Hematopoietic multipotent progenitor cell treated with erythropoietin and hydrocortisone succinate and interleukin-3 and kit ligand, for 17 days (in vitro differentiated cells): ENCODE measurements around the gene CPED1.
"Not testable (repeated sequence)": the region's sequence is repeated elsewhere in the genome, so short reads cannot be mapped to it uniquely, and the experiment has no call there.

ENCODE experiments used
- DNase-seq: peaks from one replicate; pipeline ENCODE4 v3.0.0-alpha.2; 2015; ENCODE audit warnings: low spot score

Gene CPED1

DNA sequence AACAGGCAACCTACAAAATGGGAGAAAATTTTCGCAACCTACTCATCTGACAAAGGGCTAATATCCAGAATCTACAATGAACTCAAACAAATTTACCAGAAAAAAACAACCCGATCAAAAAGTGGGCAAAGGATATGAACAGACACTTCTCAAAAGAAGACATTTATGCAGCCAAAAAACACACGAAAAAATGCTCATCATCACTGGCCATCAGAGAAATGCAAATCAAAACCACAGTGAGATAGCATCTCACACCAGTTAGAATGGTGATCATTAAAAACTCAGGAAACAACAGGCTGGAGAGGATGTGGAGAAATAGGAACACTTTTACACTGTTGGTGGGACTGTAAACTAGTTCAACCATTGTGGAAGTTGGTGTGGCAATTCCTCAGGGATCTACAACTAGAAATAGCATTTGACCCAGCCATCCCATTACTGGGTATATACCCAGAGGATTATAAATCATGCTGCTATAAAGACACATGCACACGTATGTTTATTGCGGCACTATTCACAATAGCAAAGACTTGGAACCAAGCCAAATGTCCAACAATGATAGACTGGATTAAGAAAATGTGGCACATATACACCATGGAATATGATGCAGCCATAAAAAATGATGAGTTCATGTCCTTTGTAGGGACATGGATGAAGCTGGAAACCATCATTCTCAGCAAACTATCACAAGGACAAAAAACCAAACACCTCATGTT lies 264.2 kb downstream of the CPED1 start:
- DNase-seq = not testable (repeated sequence)

DNA sequence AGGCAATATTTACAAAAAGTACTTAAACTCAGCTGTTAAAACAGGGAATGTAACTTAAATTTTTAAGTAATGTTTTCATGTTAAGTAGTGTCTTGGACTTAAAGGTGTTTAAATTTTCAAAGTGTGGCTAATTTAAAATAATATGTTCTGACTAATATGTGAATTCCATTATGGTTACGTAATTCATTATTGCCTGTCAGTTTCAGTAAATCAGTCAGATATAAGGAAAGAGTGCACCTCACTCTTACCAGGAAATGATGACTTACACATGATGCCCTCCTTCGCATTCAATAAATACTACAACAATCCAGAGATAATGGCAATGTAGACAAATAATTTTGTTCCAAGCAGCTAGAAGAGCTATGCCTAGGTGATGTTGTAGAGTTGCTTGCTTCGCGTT lies 271.3 kb downstream of the CPED1 start:
- DNase-seq = no peak

DNA sequence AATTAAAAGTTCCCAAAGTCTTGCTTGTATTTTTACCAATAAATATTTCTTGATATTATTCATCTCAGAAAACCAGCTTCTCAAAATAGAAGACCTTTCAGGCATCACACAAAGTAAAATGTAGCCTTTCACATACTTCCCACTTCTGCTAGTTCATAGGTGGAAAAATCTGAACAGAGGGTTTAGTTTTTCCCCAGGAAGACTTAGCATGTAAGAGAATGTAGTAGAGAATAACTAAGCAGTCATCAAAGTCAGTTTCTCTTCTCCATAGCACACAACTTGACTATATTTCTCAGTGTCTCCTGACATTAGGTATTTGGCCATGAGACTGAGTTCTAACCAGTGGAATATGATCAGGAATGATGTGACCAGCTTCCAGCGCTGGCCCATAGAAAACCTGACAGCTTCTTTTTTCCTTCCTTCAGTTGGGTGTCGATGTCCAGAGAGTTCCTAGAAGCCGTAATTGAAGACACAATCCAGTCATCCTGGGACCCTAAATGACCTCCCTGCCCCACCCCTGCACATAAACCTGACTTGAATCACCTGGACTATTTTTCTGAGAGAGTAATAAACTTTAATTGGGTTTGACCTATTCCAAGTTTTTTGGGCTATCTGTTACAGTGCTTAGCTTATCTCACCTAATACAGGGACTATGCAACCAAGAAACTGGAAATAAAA lies 272.8 kb downstream of the CPED1 start:
- no peak for DNase-seq

DNA sequence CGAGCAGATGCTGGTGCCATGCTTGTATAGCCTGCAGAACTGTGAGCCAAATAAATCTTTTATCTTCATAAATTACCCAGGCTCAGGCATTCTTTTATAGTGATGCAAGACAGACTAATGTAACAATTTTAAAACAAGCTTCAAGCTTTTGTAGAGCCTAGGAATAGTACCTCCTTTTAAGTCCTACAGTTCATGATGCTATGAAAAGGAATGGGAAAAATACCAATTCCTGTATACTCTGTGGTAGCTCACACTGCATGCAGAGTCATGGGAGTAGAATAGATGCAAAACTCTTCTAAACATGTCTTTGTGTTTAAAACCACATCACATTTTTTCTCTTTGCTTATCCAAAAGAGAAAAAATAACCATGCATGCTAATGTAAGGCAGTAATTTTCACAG lies 273.7 kb downstream of the CPED1 start:
- DNase-seq = no peak

DNA sequence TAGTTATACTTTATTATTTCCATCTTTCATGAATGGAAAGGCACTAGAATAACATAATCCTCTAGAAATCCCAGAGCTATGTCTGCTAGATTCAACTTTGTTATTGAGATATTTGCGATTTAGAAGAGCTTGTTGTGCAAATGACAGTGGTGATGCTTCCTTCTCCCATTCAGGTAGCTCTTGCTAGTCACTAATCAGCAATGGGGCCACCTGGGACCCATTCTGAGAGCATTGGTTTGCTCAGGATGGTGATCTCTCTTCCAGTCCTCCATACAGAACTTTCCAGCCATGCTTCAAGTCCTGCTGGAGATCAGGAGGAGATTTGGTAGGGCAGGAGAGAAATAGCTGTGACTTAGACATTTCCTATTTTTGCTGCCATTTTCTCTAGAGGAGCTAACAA lies 274.5 kb downstream of the CPED1 start:
- no peak for DNase-seq

DNA sequence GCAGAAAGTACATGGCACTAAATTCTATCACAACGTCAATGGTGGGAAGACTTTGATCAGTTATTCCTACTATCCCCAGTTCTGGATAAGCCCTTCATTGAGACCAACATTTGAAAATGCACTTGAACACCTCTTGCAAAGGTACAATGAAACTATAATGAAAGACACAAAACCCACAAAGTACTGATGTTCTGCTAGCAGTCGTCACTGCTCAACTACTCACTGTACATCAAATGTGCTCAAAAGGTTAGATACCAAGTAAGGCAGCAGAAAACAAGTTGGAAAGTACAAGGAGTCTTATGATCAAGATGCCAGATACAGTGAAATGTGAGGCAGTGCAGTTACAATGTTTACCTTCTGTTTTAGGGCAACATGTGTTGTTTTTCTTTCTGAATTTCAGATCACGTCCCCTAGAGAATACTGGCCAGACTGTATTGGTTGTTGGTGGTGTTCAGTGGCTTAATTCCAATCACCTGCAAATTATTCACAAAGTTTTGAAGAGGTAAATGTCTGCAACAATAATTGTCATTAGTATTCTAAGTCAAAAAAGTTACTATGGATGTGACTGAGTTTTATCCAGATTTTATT lies 277.9 kb downstream of the CPED1 start:
- DNase-seq = no peak

DNA sequence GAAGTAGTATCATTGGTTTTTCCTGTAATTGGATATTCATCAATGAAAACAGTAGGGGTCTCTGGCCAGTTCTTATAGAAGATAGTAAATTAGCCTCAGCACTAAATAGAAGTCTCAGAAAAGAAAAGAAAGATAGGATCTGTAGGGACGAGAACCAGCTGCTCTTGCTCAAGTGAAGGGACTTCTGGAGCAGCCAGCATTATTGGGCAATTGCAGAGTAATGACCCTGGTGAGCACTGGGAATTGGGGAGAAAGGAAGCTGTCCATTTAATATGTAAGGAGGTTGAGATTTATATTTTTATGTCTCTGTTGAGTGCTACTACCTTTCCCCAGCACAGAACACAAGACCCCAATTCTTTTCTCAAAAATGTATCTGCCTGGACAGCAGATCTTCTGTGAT lies 279.1 kb downstream of the CPED1 start:
- no peak for DNase-seq

DNA sequence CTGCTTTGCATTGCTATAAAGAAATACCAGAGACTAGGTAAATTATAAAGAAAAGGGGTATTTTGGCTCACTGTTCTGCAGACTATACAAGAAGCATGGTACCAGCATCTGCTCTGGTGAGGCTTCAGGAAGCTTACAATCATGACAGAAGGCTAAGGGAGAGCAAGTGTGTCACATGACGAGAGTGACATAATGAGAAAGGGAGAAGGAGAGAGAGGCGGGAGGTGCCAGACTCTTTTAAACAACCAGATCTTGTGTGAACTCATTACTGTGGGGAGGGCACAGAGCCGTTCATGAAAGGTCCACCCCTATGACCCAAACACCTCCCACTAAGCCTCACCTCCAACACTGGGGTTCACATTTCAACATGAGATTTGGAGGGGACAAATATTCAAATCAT lies 281.3 kb downstream of the CPED1 start:
- no peak for DNase-seq

DNA sequence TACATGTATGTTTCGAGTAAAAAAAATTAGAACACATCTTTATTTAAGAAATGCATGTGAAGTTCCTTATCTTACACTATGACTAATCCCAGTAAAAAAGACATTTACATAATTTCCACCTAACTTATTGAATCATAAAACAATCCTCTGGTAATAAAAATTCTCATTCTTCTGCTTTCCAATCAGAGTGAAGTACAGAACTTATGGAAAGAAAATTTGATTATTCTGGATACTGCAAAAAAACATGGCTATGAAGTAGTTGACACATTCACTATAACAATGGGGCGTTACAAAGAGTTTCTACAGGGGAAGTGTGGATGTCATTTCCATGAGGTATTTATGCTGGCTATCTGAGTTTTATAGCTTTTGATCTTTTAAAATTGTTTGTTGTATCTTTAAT lies 282.6 kb downstream of the CPED1 start:
- no peak for DNase-seq

DNA sequence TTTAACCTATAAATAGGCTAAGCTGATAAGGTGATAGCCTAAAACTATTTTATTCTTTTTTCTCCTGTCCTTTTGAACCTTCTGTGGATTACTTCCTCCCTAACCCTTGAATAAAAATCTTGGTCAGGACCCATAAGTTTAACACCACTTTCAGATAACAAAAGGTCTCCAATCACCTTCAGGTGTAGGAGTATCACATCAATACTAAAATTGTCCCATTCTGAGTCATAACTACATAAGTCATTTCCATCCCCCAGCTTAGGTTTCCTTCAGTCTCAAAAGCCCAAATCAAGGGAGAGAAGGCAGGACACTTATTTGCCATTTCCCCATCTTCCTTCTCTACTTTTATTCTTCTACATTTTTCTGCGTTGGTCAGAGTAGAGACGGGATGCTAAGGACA lies 283.4 kb downstream of the CPED1 start:
- no peak for DNase-seq

DNA sequence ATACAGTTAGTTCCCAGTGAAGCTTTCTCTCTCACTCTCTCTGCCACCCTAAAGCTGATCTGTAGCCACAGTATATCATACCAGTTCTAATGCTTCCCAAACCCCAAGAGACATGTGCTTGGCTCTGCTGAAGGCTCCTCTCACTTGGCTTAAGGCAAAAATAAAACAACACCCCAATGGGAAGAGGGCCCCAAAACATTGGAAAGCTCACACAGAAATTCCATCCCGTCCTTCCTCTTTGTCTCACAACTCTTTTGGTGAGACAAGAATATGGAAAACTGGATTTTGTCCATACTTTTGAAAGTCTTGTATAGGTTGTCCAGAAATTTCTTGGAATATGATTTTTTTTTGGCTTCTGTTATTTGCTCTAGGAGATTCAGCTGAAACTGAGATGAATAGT lies 284.2 kb downstream of the CPED1 start:
- DNase-seq = no peak

DNA sequence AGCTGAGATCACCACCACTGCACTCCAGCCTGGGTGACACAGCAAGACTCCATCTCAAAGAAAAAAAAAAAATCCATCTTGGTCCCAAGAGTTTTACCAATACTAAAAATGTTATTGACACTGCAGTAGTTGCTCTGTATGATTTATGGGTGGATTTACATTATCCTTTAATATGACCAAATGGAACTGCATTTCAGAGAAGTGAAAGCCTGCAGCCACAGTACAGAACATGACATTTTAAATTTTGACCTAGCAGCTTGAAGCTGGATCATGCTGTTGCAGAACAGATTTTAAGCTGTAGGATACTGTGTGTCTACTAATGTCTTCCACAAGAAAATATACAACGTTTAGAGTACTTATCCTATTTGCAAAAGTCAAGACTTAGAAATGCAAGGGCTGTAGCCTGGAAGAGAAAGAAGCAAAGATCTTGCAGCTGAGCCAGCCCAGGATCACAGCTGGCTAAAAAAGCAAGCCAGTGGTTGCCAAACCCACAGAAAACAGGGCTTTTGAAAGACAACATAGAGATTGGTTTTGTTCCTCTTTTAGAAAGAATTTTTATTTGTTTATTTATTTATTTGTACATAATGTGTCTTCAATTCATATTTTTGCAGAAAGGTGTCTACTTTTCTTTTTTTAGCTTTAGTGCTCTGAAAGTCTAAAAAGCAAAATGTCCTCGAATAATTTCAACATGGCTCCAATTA lies 285.1 kb downstream of the CPED1 start:
- no peak for DNase-seq

DNA sequence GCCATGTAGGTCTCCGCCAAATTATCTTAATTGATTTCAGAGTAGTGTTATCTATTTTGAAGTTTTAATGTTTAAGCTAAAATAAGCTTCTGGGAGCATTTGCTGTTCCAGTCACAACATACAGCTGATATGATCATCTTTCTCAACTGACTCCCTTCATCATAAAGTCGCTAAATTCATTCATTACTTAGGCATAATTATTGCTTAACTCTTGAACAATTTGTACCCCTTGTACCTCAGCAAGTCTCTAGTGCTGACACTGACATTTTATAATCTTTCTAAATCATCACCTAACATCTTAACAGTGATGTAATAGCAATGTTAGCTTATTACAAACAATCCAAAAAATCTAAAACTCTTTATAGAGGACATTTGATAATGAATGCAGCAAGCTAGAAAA lies 286.0 kb downstream of the CPED1 start:
- no peak for DNase-seq

DNA sequence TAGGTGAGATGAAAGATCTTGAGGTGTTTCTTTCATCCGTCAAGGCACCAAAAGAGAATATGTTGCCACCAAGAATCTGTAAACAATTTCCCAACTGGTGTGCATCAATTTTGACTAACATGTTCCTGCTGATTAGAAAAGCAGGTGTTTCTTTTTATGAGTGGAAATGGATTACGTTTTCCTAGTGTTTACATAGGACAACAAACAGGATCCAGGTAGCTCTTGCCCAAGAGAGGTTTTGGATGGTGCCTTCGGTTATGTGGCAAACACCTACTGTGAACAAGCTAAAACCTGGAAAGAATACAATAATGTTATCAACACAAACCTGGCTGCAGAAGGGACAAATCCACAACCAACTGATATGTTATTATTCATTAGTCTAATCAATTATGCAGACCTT lies 286.7 kb downstream of the CPED1 start:
- no peak for DNase-seq

DNA sequence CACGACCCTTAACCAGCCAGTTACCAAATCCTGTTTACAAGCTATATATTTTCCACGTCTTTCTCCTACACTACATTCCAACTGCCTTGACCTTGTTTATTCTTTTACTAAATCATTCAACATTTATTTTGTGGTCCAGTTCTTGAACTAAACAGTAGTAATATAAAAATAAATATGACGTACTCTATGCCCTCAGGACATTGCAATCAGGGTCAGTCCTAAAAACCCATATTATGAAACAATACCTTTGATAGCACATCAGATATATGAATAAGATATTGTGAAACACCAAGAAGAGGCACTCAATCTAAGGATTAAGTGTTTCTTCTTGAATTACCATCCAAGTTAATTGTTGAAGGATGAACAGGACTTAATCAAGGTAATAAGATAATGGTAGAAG lies 287.8 kb downstream of the CPED1 start:
- DNase-seq = no peak

DNA sequence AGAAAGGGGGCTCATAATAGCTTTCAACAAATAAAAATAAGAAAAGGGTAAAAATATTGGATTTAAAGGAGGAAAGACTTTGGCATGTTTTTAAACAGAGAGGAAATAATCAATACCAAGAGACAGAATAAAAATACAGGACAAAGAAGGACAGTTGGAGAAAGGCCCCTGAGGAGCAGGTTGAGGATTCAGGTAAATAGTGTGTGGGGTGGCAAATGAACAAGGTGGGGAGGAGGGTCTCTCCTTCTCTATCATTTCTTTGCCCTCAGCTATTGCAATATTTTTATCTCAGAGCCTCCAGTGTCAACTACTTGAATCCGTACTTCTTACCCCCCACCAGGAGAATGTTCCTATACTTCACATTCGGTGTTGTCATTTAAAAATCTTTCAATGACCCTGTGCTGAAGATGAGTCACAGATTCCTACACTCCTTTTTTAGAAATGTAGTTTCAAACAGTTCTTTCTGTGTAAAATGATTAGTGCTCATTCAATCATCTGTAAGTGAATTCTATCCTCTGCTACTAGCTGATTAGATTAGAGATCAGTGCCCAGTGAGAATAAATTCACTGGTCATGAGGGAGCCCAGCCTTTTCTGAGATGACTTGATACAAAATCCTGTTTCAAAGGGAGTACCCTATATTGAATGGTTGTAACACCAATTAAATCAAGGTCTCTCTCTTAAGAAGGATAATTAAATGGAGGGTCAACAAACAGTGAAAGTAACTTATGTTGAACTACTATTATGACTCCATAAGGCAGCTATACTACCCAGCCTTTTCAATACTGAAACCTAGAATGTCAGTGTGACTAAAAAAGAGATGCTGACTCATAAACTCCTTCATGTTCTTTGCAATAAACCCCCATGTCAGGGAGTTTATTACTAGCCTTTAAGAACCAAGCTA lies 289.9 kb downstream of the CPED1 start:
- no peak for DNase-seq

DNA sequence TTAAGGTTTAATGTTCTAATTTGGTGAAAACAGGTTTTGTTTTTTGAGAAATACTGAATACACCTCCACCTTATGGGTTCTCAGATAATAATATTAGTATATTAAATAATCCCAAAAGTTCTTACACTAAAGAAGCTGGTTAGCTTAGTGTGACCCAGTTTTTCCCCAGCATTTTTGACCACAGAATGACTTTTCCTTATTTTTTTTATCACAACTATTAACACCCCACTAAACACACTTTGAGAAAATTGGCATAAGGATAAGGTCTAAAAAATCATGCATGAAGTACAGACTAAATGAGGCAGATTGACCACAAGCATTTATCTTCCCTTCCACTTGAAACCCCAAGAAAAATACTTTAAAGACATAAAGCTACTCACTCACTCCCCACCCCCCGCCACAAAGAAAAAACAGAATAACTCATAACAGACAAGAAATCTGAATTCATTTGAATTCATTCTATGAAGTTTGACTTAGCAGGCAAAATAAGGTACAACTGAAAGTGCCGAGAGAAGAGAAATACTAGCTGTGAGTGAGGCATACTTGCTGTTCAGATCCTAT lies 290.6 kb downstream of the CPED1 start:
- no peak for DNase-seq

DNA sequence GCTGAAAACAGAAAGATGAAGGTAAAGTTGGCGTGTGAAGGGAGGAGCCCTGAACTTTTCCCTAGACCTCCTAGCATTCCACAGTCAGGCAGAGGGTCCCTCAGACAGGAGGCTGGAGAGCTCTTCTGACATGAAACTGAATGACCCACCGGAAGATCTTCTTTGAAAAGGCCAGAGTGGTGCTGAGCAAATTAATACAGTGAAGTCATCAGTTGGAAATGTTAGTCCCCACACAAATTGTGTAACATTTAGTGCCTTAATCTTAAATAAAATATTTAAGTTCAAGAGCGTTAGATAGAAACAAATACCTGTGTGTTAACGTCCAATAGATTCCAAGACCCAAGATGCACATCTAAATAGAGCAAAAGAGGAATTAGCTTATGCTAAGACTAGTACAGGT lies 291.3 kb downstream of the CPED1 start:
- DNase-seq = no peak

DNA sequence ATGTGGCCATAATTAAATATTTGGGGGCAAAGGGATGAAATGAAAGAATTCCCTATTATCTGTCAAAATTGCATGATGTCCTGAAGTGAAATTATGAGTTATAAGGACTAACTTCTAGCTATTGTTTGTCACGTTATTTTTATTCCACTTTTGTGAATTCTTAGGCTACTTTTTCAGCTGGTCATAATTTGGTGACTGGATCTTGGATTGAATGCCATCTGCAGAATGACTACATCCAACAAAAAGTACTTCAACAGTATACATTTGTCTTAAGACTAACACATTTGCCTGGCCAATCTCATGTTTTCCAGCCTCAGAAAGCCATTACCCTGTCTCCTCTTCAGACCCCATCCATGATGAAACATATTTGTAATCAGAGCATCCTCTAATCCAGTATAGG lies 292.1 kb downstream of the CPED1 start:
- DNase-seq = no peak

DNA sequence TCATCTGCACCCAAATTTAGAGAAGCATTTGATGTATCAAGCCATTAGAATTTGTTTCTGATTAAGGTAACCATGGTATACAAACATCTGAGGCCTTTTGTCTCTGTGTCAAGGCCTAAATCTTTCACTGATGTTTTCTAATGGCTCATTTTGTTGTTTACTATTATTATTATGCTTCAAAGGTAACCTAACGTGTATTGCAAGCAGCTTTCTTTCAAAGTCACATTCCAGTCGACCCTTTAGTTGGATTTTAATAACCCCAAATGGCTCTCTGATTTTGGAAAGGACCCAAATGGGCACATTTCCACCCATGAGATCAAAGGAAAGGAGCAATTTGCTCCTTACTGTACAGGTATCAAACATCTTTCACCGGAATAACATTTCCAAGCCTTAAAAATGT lies 293.6 kb downstream of the CPED1 start:
- DNase-seq = no peak

DNA sequence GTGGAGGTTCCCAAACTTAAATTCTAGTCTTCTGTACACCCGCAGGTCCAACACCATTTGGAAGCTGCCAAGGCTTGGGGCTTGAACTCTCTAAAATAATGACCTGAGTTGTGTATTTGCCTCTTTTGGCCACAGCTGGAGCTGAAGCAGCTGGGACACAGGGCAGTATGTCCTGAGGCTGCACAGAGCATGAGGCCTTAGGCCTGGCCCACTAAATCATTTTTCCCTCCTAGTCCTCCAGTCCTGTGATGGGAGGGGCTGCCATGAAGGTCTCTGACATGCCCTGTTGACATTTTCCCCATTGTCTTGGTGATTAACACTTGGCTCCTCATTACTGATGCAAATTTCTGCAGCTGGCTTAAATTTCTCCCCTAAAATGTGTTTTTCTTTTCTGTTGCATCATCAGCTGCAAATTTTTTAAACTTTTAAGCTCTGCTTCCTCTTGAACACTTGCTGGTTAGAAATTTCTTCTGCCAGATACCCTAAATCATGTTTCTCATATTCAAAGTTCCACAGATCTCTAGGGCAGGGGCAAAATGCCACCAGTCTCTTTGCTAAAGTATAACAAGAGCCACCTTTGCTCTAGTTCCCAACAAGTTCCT lies 296.7 kb downstream of the CPED1 start:
- no peak for DNase-seq
